ENCODE measurements around the gene ITPK1. TPM values are rescaled to one million over a fixed set of nuclear protein-coding genes. Genes with fewer than 3 reads are reported as not detected.

The ITPK1 gene
- total RNA-seq, 4 donors from 2014 or later = 19.7 to 97.7 (median 26.5) TPM

DNA sequence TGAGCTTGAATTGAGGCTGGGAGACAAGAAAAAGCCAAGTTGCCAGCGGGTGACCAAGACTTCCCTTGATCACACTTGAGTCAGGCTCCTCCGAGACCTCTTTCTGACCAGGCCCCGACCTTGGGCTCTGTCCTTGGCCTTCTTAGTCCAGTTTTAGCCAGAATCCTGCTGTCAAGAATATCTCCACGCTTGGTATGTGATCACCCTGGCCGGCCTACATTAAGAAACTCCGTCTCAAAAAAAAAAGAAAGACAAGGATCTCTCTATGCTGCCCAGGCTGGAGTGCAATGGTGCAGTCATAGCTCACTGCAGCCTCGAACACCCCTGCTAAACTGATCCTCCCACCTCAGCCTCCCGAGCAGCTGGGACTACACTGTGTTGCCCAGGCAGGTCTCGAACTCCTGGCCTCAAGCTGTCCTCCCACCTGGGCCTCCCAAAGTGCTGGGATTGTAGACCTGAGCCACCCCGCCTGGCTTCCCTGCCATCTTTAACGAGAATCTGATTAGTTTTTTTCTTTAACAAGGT lies 1.0 kb upstream of the ITPK1 start:
- H3K9me3 ChIP-seq = no peaks in the 10 kb centered on the region
- H3K36me3 ChIP-seq = no peaks in the 10 kb centered on the region
- peak overlapping the region in 1 of 2 donors; percentile 71 for H3K4me3 ChIP-seq
- intact Hi-C loops (cut with DNase I; ENCODE audit: low total_unique reads) = loop anchor here (10.0 kb wide), 1 partner anchor 152 kb away; no protein-coding TSS in a partner anchor
- DNase-seq = no peak
- H3K27ac ChIP-seq = peak overlapping the region; percentile 96 to 99
- H3K27me3 ChIP-seq = no peaks in the 10 kb centered on the region
- H3K4me1 ChIP-seq = peaks cover 0 to 5% of the 10 kb centered on the region in 2 donors
- no peak for TF ChIP-seq POLR2A (IDR thresholded peaks at IDR 0.05)
- TF ChIP-seq, protein P1, sequence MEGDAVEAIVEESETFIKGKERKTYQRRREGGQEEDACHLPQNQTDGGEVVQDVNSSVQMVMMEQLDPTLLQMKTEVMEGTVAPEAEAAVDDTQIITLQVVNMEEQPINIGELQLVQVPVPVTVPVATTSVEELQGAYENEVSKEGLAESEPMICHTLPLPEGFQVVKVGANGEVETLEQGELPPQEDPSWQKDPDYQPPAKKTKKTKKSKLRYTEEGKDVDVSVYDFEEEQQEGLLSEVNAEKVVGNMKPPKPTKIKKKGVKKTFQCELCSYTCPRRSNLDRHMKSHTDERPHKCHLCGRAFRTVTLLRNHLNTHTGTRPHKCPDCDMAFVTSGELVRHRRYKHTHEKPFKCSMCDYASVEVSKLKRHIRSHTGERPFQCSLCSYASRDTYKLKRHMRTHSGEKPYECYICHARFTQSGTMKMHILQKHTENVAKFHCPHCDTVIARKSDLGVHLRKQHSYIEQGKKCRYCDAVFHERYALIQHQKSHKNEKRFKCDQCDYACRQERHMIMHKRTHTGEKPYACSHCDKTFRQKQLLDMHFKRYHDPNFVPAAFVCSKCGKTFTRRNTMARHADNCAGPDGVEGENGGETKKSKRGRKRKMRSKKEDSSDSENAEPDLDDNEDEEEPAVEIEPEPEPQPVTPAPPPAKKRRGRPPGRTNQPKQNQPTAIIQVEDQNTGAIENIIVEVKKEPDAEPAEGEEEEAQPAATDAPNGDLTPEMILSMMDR (IDR thresholded peaks at IDR 0.05) = no peak

DNA sequence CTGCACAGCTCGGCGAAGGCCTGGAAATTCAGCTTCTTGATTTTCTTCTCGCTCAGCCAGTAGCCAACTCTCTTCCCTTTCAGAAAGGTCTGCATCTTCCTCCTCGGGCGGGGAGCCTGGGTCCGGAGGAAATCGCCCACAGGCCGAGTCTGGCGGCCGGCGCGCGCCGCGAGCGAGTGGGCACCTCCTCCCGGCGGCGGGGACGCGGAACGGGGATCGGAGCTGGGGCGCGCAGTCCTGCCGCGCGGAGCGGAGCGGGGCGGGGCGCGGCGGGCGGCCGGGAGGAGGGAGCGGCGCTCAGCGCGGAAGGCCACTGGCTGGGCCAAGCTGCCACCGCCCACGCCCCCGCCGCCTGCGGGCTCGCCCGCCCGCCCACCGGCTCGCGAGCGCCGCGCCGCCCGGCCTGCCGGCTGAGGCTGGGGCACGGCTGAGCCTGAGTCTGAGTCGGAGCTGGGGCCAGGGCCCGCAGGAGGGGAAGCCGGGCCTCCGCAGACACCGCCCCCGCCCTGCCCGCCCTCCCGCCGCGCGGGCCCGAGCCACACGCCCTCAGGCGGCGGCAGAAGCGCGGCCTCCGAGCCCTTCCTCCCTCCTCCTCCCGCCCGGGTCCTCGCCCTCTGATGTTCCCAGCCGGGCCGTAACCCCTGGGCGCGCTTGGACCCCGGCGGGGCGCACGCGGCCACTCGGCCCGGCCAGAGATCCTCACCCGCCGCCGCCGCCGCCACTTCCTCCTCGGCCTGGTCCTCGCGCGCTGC lies 480 bp downstream of the ITPK1 start:
- peak overlapping the region; percentile 96 to 99 for H3K27ac ChIP-seq
- H3K27me3 ChIP-seq = no peaks in the 10 kb centered on the region
- intact Hi-C loops (cut with DNase I; ENCODE audit: low total_unique reads) = loop anchor here (10.0 kb wide), 1 partner anchor 150 kb away; no protein-coding TSS in a partner anchor
- peak; percentile 28 to 57 for TF ChIP-seq POLR2A (IDR thresholded peaks at IDR 0.05)
- TF ChIP-seq, protein P1 (IDR thresholded peaks at IDR 0.05) = peak in 2 of 4 experiments; percentile 34 to 44
- H3K4me3 ChIP-seq = peak overlapping the region; percentile 71 to 81
- H3K9me3 ChIP-seq = no peaks in the 10 kb centered on the region
- DNase-seq = peak; percentile 84 to 89
- H3K4me1 ChIP-seq = peaks cover 0 to 5% of the 10 kb centered on the region in 2 donors
- no peaks in the 10 kb centered on the region for H3K36me3 ChIP-seq

DNA sequence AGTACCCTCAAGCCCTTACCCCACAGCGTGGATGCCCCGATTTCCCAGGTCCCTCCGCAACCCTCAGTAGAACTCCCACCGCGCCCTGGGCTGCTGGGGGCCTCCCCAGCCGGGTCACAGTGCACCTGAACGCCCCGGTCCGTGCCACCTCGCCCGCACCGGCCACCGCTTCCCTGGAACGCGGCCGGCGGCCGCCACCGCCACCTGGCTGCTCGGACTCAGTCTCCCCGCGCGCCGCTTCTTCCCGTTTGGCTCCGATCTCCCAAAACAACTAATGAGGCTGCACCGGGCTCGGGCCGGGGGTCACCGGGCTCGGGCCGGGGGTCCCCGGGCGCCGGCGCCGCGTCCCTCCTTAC lies 1.0 kb downstream of the ITPK1 start:
- Histone ChIP-seq H3K4me3 (peak overlapping the region; percentile 71 to 81), H3K4me1 (peaks cover 0 to 5% of the 10 kb centered on the region in 2 donors), H3K9me3 (no peaks in the 10 kb centered on the region), H3K27me3 (no peaks in the 10 kb centered on the region), H3K27ac (peak overlapping the region; percentile 96 to 99), H3K36me3 (no peaks in the 10 kb centered on the region)
- peak in 1 of 2 donors; percentile 37 for DNase-seq
- intact Hi-C loops (cut with DNase I; ENCODE audit: low total_unique reads) = loop anchor here (10.0 kb wide), 1 partner anchor 150 kb away; no protein-coding TSS in a partner anchor
- no peak for TF ChIP-seq POLR2A (IDR thresholded peaks at IDR 0.05)
- TF ChIP-seq, protein P1 (IDR thresholded peaks at IDR 0.05) = peak in 1 of 4 experiments; percentile 30

DNA sequence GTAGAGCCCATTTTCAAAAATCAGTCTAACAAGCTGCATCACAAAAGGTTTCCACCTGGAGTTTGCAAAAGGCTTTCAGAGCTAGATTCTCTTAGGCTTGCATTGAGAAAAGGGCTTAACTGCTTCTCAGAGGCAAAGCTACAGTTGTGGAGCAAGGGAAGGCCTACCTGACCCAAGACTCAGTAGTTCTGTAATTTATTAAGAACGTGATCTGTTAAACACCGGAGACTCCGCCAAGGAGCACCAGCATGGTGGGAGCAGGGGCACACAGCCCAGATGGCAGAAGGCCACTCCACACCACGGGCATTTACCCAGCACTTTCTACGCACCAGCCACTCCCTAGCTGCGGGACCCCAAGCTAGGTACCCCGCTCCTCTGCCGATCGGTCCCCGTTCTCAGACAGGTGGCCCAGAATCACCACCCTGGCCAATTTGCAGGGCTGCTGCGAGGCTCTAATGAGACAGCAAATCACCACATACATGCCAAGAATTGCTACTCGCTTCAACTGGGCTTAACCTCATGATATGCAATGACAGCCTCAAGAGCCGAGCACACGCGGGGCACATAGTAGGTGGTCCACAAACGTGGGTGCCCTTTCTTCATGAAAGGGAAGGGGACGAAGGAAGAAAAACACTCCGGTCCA lies 1.5 kb downstream of the ITPK1 start:
- Histone ChIP-seq H3K36me3 (no peaks in the 10 kb centered on the region), H3K27me3 (no peaks in the 10 kb centered on the region), H3K4me3 (peak overlapping the region; percentile 71 to 81), H3K27ac (peak overlapping the region; percentile 96 to 99), H3K9me3 (no peaks in the 10 kb centered on the region), H3K4me1 (peaks cover 0 to 5% of the 10 kb centered on the region in 2 donors)
- DNase-seq = no peak
- TF ChIP-seq, protein P1 (IDR thresholded peaks at IDR 0.05) = no peak
- TF ChIP-seq POLR2A (IDR thresholded peaks at IDR 0.05) = no peak
- intact Hi-C loops (cut with DNase I; ENCODE audit: low total_unique reads) = loop anchor here (10.0 kb wide), 1 partner anchor 149 kb away; no protein-coding TSS in a partner anchor
